Measurements from ENCODE around the gene ZBTB26.
"Not testable (repeated sequence)": the region's sequence is repeated elsewhere in the genome, so short reads cannot be mapped to it uniquely, and the experiment has no call there.

ZBTB26 gene

DNA sequence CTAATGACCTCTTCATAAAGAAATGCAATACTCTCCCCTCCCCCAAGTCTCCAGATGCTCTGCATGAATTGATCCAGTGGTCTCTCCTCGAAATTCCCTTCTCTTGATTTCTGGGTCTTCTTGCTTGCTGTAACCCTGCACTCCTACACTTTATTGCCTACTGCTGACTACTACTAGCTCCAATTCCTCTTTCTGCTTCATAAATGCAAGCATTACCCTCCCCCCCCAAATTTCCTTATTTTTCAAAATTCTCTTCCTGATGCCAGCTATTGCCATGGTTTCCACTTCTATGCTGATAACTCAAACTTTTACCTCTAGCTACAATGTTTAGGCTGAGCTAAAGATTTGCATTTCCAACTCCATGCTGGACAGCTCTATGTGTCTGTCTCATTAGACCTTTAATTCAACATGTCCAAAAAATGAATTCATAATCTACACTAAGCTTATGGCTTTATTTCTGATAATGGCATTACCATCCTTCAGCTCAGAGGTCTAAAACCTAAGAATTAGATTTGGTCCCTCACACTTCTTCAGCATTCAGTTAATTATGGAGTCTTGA is 1.4 kb downstream of the ZBTB26 start:
- DNase-seq (ENCODE audit: low spot score) (no peak), FAIRE-seq (no peak)

DNA sequence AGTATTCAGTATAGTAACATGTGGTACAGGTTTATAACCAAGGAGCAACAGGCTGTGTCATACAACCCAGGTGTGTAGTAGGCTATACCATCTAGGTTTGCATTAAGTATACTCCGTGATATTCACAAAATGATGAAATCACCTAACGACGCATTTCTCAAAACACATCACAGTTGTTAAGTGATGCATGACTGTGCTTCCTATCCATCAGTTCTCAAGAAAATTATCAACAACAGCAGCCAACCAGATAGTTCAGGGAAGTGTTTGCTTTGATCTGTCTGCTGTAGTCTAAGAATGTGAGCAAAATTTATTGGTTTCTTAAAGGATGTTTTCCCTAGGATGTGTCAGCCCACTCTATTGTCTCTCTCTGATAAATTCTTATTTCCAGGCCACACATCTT is 7.4 kb downstream of the ZBTB26 start:
- DNase-seq (ENCODE audit: low spot score) (no peak), FAIRE-seq (no peak)

DNA sequence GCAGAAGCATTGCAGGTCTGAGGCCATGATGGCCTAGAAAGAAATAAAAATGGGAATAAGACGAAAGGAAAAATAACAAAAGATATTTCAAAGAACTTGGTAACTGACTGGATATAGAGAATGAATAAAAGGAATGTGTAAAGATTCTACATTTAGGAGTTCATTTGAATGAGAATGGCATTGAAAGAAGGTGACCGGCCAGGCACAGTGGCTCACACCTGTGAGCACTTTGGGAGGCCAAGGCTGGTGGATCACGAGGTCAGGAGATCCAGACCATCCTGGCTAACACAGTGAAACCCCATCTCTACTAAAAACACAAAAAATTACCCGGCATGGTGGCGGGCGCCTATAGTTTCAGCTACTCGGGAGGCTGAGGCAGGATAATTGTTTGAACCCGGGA is 8.6 kb downstream of the ZBTB26 start:
- no peak for DNase-seq (ENCODE audit: low spot score)
- FAIRE-seq = no peak

DNA sequence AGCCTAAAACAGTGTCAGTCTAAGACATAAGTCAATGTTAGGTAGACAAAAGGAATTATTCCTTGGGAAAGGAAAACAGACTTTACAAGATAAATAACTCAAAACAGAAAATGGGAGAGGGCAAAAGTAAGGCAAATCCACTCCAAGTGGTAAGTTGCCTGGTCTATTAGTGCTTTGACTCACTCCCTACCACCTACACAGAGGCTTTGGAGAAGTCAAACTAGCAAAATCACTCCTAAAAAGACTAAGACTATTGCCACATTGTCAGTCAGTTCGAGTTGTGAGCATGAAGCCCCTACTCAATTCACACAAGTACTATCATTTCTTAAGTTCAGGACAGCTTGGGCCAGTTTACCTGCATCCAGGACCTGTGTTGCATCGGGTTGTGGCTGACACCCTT is 13.0 kb downstream of the ZBTB26 start:
- no peak for FAIRE-seq
- no peak for DNase-seq (ENCODE audit: low spot score)

DNA sequence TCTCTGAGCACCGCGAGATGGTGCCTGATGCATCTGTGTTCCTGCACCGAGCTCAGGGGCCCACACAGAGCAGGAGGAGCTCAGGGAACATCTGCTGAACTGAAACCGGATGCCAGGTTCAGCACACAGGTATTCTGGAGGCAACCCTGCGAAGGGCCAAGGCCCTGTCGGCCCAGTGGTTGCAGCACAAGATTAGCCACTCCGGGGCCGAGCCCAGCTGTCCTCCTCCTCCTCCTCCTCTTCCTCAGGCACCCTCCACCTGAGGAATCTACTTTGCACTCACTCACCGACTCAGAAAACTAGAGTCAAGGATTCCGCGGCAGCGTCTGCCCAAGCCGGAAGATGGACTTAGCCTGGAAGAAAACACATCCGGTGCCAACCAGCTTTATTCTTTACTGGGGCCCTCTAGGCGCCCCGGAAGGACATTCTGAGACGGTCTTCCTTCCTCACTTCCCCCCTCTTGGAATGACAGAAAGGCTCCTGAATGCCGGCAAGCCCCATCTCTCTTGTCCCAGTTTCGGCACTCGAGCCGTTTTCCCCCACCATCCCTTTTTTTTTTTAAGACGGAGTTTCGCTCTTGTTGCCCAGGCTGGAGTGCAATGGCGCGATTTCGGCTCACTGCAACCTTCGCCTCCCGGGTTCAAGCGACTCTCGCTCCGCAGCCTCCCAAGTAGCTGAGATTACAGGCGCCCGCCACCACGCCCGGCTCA is 18.2 kb downstream of the ZBTB26 start, which contains the start of gene ZBTB6:
TSS of gene ZBTB6 (minus strand) at position 360 of the 710 bp plus-strand sequence. CDS start 1,251 bp downstream, outside the sequence.
- DNase-seq (ENCODE audit: low spot score) (peak; percentile 81), FAIRE-seq (no peak)

DNA sequence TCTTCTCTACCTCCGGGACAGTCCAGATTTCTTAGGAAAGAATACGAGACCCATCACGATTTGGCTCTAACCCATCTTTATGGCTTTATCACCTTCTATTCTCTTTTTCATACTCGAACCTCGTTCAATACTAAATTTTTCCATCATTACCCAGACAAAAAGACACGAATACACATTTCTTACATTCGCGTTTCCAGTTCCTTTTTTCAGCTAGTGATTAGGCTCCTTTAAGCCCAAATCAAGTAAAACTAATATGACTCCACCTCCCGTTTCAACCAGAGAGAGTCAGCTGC is 18.7 kb downstream of the ZBTB26 start:
- DNase-seq (ENCODE audit: low spot score) (no peak), FAIRE-seq (no peak)

DNA sequence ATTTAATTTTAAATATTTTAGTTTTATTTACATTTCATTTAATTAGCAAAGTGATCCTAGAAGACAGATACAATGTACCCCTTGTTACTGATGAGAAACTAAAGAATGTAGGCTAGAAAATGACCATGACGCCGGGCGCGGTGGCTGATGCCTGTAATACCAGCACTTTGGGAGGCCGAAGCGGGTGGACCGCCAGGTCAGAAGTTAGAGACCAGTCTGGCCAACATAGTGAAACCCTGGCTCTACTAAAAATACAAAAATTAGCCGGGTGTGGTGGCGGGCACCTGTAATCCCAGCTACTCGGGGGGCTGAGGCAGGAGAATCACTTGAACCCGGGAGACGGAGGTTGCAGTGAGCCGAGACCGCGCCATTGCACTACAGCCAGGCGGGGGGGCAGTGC is 25.2 kb downstream of the ZBTB26 start:
- FAIRE-seq; DNase-seq (ENCODE audit: low spot score): not testable (repeated sequence)

DNA sequence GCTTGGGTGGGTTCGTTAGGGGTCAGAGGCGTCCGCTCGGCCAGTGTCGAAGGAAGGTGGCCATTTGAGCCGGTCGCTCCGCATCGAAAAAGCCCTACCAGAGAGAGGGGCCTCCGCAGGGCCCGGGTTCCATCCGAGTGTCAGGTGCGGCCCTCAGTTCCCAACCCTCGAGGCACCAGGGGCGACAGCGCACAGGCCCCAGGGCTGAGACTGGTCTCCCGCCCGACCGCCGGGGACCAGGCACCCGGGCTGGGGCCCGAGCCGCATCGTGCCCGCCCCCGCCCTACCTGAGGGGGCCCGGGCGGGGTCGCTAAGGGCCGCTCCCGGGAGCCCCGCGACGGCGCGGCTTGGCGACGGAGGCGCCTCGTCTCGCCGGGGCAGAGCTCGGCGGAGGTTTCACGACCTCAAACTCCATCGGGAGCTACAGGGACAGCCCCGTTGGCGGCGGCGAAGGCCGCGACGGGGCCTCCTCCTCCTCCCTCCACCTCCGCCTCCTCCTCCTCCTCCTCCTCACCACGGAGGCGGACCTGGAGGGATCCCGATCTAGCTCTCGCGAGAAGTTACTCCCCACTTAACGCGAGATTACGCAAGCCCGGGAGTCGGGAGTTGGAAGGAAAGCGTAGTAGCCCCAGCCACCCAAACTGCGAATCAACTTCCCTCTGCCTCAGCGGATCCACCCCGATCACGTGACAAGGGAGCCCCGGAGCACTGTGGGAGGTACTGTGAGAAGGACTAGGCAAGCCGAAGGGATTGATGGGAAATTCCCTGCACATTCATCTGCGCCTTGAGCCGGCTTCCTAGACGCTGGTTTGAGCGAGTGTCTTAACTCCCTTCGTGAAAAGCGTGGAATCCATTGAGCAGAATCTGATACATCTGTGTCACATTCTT is 26.2 kb downstream of the ZBTB26 start, which contains the start of gene RC3H2:
TSS of gene RC3H2 (minus strand) at position 537 of the 888 bp plus-strand sequence. CDS start 7,850 bp downstream, outside the sequence.
- DNase-seq (ENCODE audit: low spot score) (peak; percentile 96), FAIRE-seq (peak; percentile 50)

DNA sequence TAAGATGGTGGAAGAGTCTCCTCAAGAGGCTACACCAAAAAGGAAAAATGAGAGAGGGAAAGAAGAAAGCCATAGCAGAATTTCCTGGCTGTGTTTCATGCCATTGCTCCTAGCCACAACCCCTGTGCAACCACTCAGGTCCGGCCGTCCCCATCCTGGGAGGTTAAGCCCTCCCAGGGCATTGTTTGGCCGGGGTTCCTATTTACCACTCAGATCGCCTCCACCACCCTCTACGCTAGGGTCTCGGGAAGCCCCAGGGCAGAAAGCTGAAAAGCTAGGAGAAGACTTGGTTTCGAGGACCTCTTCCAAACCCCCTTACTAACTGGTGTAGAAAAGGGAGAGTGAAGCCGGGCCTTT is 26.9 kb downstream of the ZBTB26 start:
- DNase-seq (ENCODE audit: low spot score) = peak; percentile 10
- no peak for FAIRE-seq

DNA sequence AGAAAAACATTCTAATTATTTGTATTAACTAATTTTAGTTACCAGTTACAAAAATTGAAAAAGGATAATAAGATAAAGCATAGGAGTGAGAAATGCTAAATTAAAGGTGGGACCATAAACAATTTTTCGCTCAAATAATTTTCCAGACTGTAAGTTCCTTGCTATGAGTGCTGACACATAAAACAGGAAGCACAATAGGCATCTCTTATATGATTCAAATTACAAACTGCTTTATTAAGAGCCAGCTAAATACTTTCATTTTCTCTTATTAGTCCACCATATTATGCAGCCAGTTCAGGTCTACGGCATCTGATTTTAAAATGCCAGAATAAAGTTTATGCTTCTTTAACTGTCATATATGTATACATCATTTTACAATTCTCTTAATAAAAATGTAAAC is 30.5 kb downstream of the ZBTB26 start:
- DNase-seq (ENCODE audit: low spot score) = no peak
- FAIRE-seq = no peak

DNA sequence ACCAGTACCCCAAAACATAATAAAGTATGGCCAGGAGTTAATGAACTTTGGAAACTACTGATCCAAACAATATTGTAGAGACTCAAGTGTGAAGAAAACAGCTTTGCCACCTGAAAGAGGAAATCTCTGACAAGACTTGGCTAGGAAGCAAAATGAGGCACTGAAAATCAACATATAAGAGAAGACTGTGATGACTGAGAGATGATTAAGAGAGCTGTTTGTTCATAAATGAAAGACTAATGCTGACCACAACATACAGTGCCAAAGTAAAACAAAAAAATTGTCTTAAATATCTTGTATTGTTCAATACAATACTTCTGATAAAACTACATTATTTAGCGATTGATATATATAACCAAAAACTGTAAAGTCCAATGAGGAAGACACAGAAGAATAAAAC is 33.3 kb downstream of the ZBTB26 start:
- FAIRE-seq (no peak), DNase-seq (ENCODE audit: low spot score) (no peak)

DNA sequence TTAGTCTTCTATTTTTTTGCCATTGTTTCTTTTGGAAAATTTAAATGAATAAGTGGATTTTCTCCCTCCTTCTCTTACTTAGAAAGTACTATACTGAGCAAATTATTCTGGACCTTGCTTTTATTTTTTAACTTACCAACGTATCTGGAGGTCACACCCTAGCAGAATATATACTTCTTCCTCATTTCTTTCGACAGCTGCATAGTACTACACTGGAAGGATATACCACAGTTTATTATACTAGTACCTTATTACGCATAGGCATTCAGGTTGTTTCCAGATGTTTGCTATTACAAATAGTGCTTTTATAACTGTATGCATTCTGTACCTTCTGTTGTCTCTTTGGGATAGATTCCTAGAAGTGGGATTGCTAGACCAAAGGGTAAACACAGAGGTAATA is 42.8 kb downstream of the ZBTB26 start:
- FAIRE-seq (no peak), DNase-seq (ENCODE audit: low spot score) (no peak)

DNA sequence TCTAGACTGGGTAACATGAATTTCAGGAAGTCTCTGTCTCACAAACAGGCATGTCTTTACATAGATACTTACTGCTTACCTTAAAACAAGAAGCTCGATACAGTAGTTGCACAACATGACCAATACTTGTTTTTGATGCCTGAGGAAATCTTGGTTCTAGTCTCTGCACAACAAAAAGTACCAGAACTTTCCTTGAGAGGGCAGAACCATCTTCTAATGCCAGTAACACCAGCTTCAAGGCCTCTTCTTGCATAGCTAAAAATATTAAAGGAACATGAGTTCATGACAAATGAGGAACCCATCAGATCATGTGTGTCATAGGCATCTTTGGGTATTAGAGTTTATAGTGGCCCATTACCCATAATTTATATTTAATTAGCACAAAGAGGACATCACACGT is 48.2 kb downstream of the ZBTB26 start:
- no peak for DNase-seq (ENCODE audit: low spot score)

DNA sequence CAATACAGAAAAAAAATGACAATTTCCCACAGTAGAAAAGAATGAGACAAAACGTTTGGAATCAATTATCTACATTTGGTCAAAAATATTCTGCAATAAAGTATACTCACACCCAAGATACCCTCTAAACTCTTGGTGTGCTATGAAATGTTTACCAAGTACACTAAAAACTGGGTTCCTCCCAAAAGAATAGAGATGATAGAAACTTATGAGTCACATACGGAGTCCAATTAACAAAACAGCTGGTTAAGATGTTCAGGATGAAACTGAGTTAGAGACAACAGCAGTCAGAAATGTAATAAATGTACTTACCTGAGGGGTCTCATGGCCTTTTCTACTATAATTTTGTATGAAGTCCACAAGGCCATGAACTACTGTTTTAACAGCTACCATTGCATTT is 51.9 kb downstream of the ZBTB26 start:
- FAIRE-seq (no peak), DNase-seq (ENCODE audit: low spot score) (no peak)

More for the DNA sequence above, 48.2 kb downstream of the ZBTB26 start:
- no peak for FAIRE-seq

DNA sequence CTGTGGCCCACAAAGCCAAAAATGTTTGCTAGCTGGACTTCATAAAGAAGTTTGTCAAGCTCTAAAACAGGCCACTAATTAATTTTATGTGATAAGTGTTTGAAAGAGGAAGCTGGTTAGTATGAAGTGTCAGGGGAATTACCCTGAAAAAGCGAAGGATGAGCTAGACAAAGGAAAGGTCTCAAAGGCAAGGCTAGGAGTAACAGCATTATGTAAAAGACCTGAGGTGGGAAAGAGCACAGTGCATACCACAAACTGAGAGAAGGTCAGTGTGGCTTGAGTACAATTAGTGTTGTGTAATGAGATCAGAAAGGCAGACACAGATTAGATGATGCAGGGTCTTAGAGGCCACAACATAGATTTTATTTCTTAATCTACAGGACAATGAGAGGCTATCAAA is 55.8 kb downstream of the ZBTB26 start:
- DNase-seq (ENCODE audit: low spot score) (no peak), FAIRE-seq (no peak)

DNA sequence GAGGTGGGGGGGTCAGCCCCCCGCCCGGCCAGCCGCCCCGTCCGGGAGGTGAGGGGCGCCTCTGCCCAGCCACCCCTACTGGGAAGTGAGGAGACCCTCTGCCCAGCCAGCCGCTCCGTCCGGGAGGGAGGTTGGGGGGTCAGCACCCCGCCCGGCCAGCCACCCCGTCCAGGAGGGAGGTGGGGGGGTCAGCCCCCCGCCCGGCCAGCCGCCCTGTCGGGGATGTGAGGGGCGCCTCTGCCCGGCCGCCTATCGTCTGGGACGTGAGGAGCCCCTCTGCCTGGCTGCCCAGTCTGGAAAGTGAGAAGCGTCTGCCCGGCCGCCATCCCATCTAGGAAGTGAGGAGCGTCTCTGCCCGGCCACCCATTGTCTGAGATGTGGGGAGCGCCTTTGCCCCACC is 64.0 kb downstream of the ZBTB26 start:
- not testable (repeated sequence) for DNase-seq (ENCODE audit: low spot score); FAIRE-seq

DNA sequence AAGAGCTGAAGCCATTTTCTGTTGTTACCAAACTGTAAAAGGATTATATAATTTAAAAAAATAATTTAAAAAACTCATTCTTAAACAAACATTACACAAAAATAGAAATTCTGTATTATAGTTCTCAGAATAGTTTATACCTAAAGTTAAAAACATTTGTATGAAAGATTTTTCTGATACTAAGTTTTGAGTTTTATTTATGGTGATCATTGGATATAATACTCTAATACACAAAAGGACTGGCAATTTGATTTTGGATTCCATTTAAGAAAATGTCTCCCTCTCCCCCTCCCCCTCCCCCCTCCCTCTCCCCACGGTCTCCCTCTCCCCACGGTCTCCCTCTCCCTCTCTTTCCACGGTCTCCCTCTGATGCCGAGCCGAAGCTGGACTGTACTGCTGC is 65.2 kb downstream of the ZBTB26 start:
- FAIRE-seq = no peak

More for the DNA sequence above, 65.2 kb downstream of the ZBTB26 start:
- no peak for DNase-seq (ENCODE audit: low spot score)

Data from urothelium cell line (cell line).